ENCODE data around the gene PGPEP1.

The PGPEP1 gene

GRCh38 chr19:18340190-18340989 is at the start of gene PGPEP1:
TSS of gene PGPEP1 (plus strand) at chr19:18340598. CDS start at chr19:18340682, 84 bp downstream.
- no peak for DNase-seq (ENCODE audit: extremely low read depth in 1 of 2, low read depth in 1 of 2)

GRCh38 chr19:18291019-18291524 is 49.3 kb upstream of the PGPEP1 start:
- DNase-seq (ENCODE audit: extremely low read depth in 1 of 2, low read depth in 1 of 2) = no peak

- DNase-seq (ENCODE audit: extremely low read depth in 1 of 2, low read depth in 1 of 2) = peak; percentile 89 to 94
These were observed 48.6 kb upstream of the PGPEP1 start for GRCh38 chr19:18291590-18292461.

- no peak for DNase-seq (ENCODE audit: extremely low read depth in 1 of 2, low read depth in 1 of 2)
These were observed 48.0 kb upstream of the PGPEP1 start for GRCh38 chr19:18292462-18292809.

GRCh38 chr19:18292810-18293641 is 47.4 kb upstream of the PGPEP1 start:
- DNase-seq (ENCODE audit: extremely low read depth in 1 of 2, low read depth in 1 of 2) = peak in 1 of 2 donors; percentile 68

GRCh38 chr19:18293642-18294466 is 46.5 kb upstream of the PGPEP1 start:
- no peak for DNase-seq (ENCODE audit: extremely low read depth in 1 of 2, low read depth in 1 of 2)

GRCh38 chr19:18294467-18294864 is 45.9 kb upstream of the PGPEP1 start:
- peak; percentile 78 to 95 for DNase-seq (ENCODE audit: extremely low read depth in 1 of 2, low read depth in 1 of 2)

GRCh38 chr19:18295034-18295451 is 45.4 kb upstream of the PGPEP1 start:
- no peak for DNase-seq (ENCODE audit: extremely low read depth in 1 of 2, low read depth in 1 of 2)

GRCh38 chr19:18297308-18297707 is 43.1 kb upstream of the PGPEP1 start:
- no peak for DNase-seq (ENCODE audit: extremely low read depth in 1 of 2, low read depth in 1 of 2)

- no peak for DNase-seq (ENCODE audit: extremely low read depth in 1 of 2, low read depth in 1 of 2)
These were observed 41.8 kb upstream of the PGPEP1 start for GRCh38 chr19:18298601-18299000.

- DNase-seq (ENCODE audit: extremely low read depth in 1 of 2, low read depth in 1 of 2) = no peak
These were observed 40.7 kb upstream of the PGPEP1 start for GRCh38 chr19:18299654-18300053.

GRCh38 chr19:18300930-18301717 is 39.3 kb upstream of the PGPEP1 start:
- DNase-seq (ENCODE audit: extremely low read depth in 1 of 2, low read depth in 1 of 2) = no peak

- no peak for DNase-seq (ENCODE audit: extremely low read depth in 1 of 2, low read depth in 1 of 2)
These were observed 38.7 kb upstream of the PGPEP1 start for GRCh38 chr19:18301718-18302111.

- no peak for DNase-seq (ENCODE audit: extremely low read depth in 1 of 2, low read depth in 1 of 2)
These were observed 36.3 kb upstream of the PGPEP1 start for GRCh38 chr19:18304208-18304457.

- DNase-seq (ENCODE audit: extremely low read depth in 1 of 2, low read depth in 1 of 2) = peak; percentile 77 to 88
These were observed 35.7 kb upstream of the PGPEP1 start for GRCh38 chr19:18304458-18305310.

- no peak for DNase-seq (ENCODE audit: extremely low read depth in 1 of 2, low read depth in 1 of 2)
These were observed 34.0 kb upstream of the PGPEP1 start for GRCh38 chr19:18306209-18306887.

- DNase-seq (ENCODE audit: extremely low read depth in 1 of 2, low read depth in 1 of 2) = no peak
These were observed 33.5 kb upstream of the PGPEP1 start for GRCh38 chr19:18306888-18307260.

GRCh38 chr19:18307271-18307681 is 33.1 kb upstream of the PGPEP1 start:
- no peak for DNase-seq (ENCODE audit: extremely low read depth in 1 of 2, low read depth in 1 of 2)
